Measurements from ENCODE around the gene PCK2.

PCK2 gene

DNA sequence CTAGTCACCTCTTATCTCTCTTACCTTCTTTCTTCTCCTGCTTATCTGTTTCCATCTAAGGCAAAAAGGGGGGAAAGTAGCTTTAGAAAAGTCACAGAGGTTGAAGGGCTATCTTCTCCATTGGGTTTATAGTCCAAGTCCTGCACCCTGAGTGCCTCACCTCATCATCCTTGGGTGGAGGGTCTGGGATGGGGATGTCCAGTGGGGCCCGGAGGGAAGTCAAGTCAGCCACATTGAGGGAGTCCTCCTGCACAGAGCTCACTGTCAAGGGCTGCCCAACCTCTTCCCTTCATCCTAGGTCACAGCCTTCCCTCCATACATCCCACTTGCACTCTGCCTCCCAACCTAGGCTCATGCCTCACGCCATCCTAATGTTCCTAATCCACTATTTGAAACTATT, 51.1 kb downstream of the PCK2 start:
- Histone ChIP-seq H3K27me3 (ENCODE audit: control insufficient read depth in 5 of 5, insufficient read depth in 4 of 5, low read length in 5 of 5) (no peaks in the 10 kb centered on the region), H3K9me3 (ENCODE audit: control insufficient read depth in 5 of 5, low read length in 5 of 5) (no peaks in the 10 kb centered on the region), H3K36me3 (ENCODE audit: control insufficient read depth in 5 of 5, insufficient read depth in 5 of 5, low read length in 5 of 5) (peaks cover 2 to 32% (median 15%) of the 10 kb centered on the region in 5 donors), H3K27ac (ENCODE audit: low read depth, low read length) (peak overlapping the region; percentile 98), H3K4me1 (ENCODE audit: control insufficient read depth in 5 of 5, insufficient read depth in 5 of 5, low read length in 5 of 5) (peaks cover 13 to 46% (median 42%) of the 10 kb centered on the region in 5 donors), H3K9ac (ENCODE audit: low read length in 5 of 5) (peak overlapping the region in 1 of 5 donors; percentile 87), H3K4me3 (ENCODE audit: low read depth in 1 of 5, low read length in 5 of 5) (peak overlapping the region in 1 of 5 donors; percentile 25)

DNA sequence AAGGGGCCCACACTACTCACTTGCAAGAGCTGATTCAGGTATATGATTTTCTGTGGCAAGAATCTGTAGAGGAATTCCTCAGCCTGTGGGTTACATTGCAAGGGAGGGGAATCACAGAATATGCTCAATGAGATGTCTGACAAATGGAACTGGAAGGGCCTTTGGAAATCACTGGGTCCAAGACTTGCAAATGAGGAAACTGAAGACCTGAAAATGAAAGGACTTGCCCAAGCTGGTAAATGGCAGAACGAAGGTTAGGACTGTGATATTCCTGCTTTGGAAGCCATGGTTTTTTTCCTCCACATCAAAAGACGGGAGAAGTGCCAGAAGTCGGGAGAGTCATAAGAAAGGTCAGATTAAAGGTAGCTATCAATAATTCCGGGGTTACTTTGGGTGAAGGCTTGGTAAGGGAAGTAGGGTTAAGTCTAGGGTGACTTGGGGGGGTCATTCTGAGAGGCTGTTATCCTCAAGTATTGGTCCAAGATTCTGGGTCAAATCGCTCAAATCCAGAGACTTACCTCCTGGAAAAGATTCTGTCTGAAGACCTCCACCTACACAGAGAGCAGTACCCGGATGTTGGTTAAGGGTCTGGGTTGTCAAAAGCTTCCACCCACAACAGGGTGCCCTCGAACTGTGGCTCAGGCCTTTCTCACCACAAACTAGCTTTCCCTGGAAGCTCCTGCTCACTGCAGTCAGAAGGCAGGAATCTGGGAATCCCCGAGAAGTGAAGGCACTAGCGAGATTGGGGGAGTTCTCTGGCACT, 51.8 kb downstream of the PCK2 start:
- peaks cover 13 to 41% (median 36%) of the 10 kb centered on the region in 5 donors for H3K4me1 ChIP-seq (ENCODE audit: control insufficient read depth in 5 of 5, insufficient read depth in 5 of 5, low read length in 5 of 5)
- H3K9ac ChIP-seq (ENCODE audit: low read length in 5 of 5): peak overlapping the region; percentile 87 to 95 (median 92)
- H3K36me3 ChIP-seq (ENCODE audit: control insufficient read depth in 5 of 5, insufficient read depth in 5 of 5, low read length in 5 of 5): peaks cover 2 to 39% (median 22%) of the 10 kb centered on the region in 5 donors

DNA sequence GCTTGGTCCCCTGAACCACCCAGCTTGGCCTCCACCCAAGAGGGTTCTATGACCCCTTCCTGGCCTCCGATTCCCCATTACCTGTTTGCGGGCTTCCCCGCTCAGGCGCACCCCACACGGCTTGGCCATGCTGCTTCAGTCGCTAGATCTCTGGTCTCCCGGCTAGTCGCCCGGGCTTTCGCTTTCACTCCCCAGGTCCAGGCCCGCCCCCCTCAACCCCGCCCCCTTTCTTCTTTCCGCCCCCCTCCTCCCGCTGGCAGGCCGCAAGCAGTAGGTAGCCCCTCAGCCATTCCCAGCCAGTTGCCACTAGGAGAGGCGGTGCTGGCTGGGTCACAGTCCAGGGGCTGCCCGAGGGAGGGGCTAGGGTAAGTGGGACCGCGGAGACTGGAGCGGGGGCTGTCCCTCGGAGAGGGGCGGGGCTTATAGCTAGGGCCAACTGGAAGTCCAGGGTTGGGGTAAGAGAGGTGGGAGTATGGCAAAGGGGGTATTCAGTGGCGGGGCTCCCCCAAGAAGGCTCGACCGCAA, 52.4 kb downstream of the PCK2 start, which contains the start of gene PSME2:
TSS of gene PSME2 (minus strand) at position 158 of the 525 bp plus-strand sequence. CDS start at position 129, 29 bp downstream.
- H3K27ac ChIP-seq (ENCODE audit: low read depth, low read length): peak within 1 kb of the TSS; percentile 98
- H3K9ac ChIP-seq (ENCODE audit: low read length in 5 of 5): peak within 1 kb of the TSS; percentile 91 to 95 (median 92)
- H3K4me1 ChIP-seq (ENCODE audit: control insufficient read depth in 5 of 5, insufficient read depth in 5 of 5, low read length in 5 of 5): peaks cover 13 to 37% (median 32%) of the 10 kb centered on the region in 5 donors
- H3K27me3 ChIP-seq (ENCODE audit: control insufficient read depth in 5 of 5, insufficient read depth in 4 of 5, low read length in 5 of 5): no peaks in the 10 kb centered on the region
- H3K9me3 ChIP-seq (ENCODE audit: control insufficient read depth in 5 of 5, low read length in 5 of 5): no peaks in the 10 kb centered on the region
- H3K4me3 ChIP-seq (ENCODE audit: low read depth in 1 of 5, low read length in 5 of 5): peak within 1 kb of the TSS; percentile 87 to 96 (median 93)
- peaks cover 2 to 45% (median 28%) of the 10 kb centered on the region in 5 donors for H3K36me3 ChIP-seq (ENCODE audit: control insufficient read depth in 5 of 5, insufficient read depth in 5 of 5, low read length in 5 of 5)

More for the DNA sequence above, 51.8 kb downstream of the PCK2 start:
- Histone ChIP-seq H3K4me3 (ENCODE audit: low read depth in 1 of 5, low read length in 5 of 5) (peak overlapping the region; percentile 79 to 96 (median 93)), H3K9me3 (ENCODE audit: control insufficient read depth in 5 of 5, low read length in 5 of 5) (no peaks in the 10 kb centered on the region), H3K27ac (ENCODE audit: low read depth, low read length) (peak overlapping the region; percentile 98), H3K27me3 (ENCODE audit: control insufficient read depth in 5 of 5, insufficient read depth in 4 of 5, low read length in 5 of 5) (no peaks in the 10 kb centered on the region)

DNA sequence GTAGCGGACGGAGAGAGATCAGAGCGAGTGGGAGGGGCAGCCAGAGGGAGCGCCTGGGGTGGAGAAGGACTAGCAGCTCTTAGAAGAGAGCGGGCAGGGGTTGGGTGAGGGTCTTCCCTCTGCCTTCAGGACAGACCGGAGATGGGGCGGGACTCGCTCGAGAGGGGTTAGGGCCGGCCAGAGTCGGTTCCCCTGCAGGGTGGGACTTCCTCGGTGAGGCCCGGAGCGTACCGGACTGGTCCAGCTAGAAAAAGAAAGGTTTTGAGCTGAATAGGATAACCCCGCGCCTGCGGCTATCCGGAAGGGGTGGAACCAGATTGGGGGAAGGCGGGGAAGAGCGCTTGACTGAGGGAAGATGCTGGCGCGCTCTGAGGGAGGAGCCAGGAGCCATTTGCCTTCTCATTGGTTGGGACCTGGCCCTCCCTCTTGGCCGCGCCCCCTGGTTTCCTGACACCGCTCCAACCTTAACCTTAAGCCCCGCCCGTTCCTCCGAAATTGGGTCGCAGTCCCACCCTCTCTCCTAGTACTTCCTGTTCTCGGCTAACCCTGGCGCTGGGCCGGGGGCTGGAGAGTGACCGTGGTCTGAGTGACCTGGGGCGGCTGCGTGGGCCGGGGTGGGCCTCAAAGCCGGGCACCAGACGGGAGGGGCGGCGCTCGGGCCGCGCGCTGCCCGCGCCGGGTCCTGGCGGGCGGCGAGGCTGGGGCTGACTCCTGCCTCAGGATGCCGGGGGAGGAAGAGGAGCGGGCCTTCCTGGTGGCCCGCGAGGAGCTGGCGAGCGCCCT, 53.1 kb downstream of the PCK2 start, which contains the start of gene RNF31:
TSS of gene RNF31 (plus strand) at position 521 of the 783 bp plus-strand sequence. CDS start at position 722, 201 bp downstream.
- Histone ChIP-seq H3K27me3 (ENCODE audit: control insufficient read depth in 5 of 5, insufficient read depth in 4 of 5, low read length in 5 of 5) (no peaks in the 10 kb centered on the region), H3K27ac (ENCODE audit: low read depth, low read length) (peak within 1 kb of the TSS; percentile 98), H3K4me3 (ENCODE audit: low read depth in 1 of 5, low read length in 5 of 5) (peak within 1 kb of the TSS; percentile 87 to 96 (median 93)), H3K36me3 (ENCODE audit: control insufficient read depth in 5 of 5, insufficient read depth in 5 of 5, low read length in 5 of 5) (peaks cover 2 to 52% (median 35%) of the 10 kb centered on the region in 5 donors), H3K4me1 (ENCODE audit: control insufficient read depth in 5 of 5, insufficient read depth in 5 of 5, low read length in 5 of 5) (peaks cover 10 to 31% (median 26%) of the 10 kb centered on the region in 5 donors), H3K9ac (ENCODE audit: low read length in 5 of 5) (peak within 1 kb of the TSS; percentile 91 to 95 (median 92)), H3K9me3 (ENCODE audit: control insufficient read depth in 5 of 5, low read length in 5 of 5) (no peaks in the 10 kb centered on the region)

DNA sequence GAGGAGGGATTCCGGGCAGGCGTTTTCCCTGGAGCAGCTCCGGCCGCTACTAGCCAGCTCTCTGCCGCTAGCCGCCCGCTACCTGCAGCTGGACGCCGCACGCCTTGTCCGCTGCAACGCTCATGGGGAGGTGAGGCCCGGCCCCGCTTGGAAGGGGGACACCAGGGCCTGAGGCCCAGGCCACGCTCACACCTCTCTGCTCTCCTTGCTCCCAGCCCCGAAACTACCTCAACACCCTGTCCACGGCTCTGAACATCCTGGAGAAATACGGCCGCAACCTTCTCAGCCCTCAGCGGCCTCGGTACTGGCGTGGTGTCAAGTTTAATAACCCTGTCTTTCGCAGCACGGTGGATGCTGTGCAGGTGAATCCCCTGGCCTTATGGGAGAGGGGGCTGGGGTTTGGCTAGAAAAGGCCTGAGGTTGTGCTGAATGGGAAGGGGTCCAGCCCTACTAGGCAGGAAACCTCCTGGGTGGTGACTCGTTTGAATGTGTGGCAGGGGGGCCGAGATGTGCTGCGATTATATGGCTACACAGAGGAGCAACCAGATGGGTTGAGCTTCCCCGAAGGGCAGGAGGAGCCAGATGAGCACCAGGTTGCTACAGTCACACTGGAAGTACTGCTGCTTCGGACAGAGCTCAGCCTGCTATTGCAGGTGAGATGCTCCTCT, 53.8 kb downstream of the PCK2 start:
- peaks cover 10 to 30% (median 25%) of the 10 kb centered on the region in 5 donors for H3K4me1 ChIP-seq (ENCODE audit: control insufficient read depth in 5 of 5, insufficient read depth in 5 of 5, low read length in 5 of 5)
- H3K4me3 ChIP-seq (ENCODE audit: low read depth in 1 of 5, low read length in 5 of 5): peak overlapping the region; percentile 83 to 96 (median 93)
- peaks cover 2 to 59% (median 39%) of the 10 kb centered on the region in 5 donors for H3K36me3 ChIP-seq (ENCODE audit: control insufficient read depth in 5 of 5, insufficient read depth in 5 of 5, low read length in 5 of 5)

DNA sequence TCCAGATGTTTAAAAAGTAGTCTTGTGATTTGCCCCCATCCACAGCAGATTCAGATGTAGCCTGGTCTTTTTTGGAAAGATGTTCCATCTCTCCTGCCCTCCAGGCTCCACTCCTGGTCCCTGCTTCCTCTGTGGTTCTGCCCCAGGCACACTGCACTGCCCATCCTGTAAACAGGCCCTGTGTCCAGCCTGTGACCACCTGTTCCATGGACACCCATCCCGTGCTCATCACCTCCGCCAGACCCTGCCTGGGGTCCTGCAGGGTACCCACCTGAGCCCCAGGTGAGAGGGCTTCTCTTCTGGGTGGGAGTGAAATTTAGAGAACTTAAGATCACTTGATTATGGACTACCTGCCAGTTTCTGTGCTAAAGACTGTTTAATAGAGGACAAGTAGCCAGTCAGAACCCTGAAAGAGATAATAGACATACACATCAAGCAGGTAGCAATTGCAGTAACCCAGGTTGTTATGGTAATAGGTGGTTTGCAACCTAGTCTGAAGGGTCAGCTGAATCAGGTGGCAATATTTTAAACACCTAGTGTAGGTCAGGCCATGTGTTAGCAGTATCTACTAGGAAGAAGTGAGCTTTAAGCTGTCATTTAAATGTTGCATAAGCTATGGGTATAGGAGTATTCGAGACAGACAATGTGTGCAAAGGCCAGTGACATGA, 55.3 kb downstream of the PCK2 start:
- Histone ChIP-seq H3K9me3 (ENCODE audit: control insufficient read depth in 5 of 5, low read length in 5 of 5) (no peaks in the 10 kb centered on the region), H3K9ac (ENCODE audit: low read length in 5 of 5) (peak overlapping the region in 1 of 5 donors; percentile 13), H3K36me3 (ENCODE audit: control insufficient read depth in 5 of 5, insufficient read depth in 5 of 5, low read length in 5 of 5) (peaks cover 2 to 54% (median 38%) of the 10 kb centered on the region in 5 donors), H3K27ac (ENCODE audit: low read depth, low read length) (no peak overlapping the region), H3K27me3 (ENCODE audit: control insufficient read depth in 5 of 5, insufficient read depth in 4 of 5, low read length in 5 of 5) (no peaks in the 10 kb centered on the region), H3K4me1 (ENCODE audit: control insufficient read depth in 5 of 5, insufficient read depth in 5 of 5, low read length in 5 of 5) (peaks cover 10 to 30% (median 25%) of the 10 kb centered on the region in 5 donors), H3K4me3 (ENCODE audit: low read depth in 1 of 5, low read length in 5 of 5) (no peak overlapping the region)

More for the DNA sequence above, 53.8 kb downstream of the PCK2 start:
- no peaks in the 10 kb centered on the region for H3K9me3 ChIP-seq (ENCODE audit: control insufficient read depth in 5 of 5, low read length in 5 of 5)
- H3K27ac ChIP-seq (ENCODE audit: low read depth, low read length): peak overlapping the region; percentile 98
- no peaks in the 10 kb centered on the region for H3K27me3 ChIP-seq (ENCODE audit: control insufficient read depth in 5 of 5, insufficient read depth in 4 of 5, low read length in 5 of 5)
- peak overlapping the region; percentile 38 to 92 (median 87) for H3K9ac ChIP-seq (ENCODE audit: low read length in 5 of 5)

DNA sequence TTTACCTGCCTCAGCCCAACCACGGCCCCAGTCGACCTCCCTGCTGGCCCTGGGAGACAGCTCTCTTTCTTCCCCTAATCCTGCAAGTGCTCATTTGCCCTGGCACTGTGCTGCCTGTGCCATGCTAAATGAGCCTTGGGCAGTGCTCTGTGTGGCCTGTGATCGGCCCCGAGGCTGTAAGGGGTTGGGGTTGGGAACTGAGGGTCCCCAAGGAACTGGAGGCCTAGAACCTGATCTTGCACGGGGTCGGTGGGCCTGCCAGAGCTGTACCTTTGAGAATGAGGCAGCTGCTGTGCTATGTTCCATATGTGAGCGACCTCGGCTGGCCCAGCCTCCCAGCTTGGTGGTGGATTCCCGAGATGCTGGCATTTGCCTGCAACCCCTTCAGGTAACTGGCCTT, 56.0 kb downstream of the PCK2 start:
- no peak overlapping the region for H3K4me3 ChIP-seq (ENCODE audit: low read depth in 1 of 5, low read length in 5 of 5)
- H3K27me3 ChIP-seq (ENCODE audit: control insufficient read depth in 5 of 5, insufficient read depth in 4 of 5, low read length in 5 of 5): no peaks in the 10 kb centered on the region
- H3K36me3 ChIP-seq (ENCODE audit: control insufficient read depth in 5 of 5, insufficient read depth in 5 of 5, low read length in 5 of 5): peaks cover 5 to 57% (median 45%) of the 10 kb centered on the region in 5 donors
- peaks cover 10 to 30% (median 25%) of the 10 kb centered on the region in 5 donors for H3K4me1 ChIP-seq (ENCODE audit: control insufficient read depth in 5 of 5, insufficient read depth in 5 of 5, low read length in 5 of 5)
- H3K9ac ChIP-seq (ENCODE audit: low read length in 5 of 5): no peak overlapping the region
- no peaks in the 10 kb centered on the region for H3K9me3 ChIP-seq (ENCODE audit: control insufficient read depth in 5 of 5, low read length in 5 of 5)
- no peak overlapping the region for H3K27ac ChIP-seq (ENCODE audit: low read depth, low read length)

DNA sequence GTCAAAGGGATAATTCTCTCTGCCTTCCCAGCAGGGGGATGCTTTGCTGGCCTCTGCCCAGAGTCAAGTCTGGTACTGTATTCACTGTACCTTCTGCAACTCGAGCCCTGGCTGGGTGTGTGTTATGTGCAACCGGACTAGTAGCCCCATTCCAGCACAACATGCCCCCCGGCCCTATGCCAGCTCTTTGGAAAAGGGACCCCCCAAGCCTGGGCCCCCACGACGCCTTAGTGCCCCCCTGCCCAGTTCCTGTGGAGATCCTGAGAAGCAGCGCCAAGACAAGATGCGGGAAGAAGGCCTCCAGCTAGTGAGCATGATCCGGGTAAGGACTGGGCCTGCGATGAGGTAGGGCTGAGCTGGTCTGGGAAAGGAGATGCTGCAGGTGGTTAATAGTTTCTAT, 56.5 kb downstream of the PCK2 start:
- H3K27ac ChIP-seq (ENCODE audit: low read depth, low read length): no peak overlapping the region
- no peak overlapping the region for H3K4me3 ChIP-seq (ENCODE audit: low read depth in 1 of 5, low read length in 5 of 5)
- no peaks in the 10 kb centered on the region for H3K9me3 ChIP-seq (ENCODE audit: control insufficient read depth in 5 of 5, low read length in 5 of 5)
- H3K9ac ChIP-seq (ENCODE audit: low read length in 5 of 5): no peak overlapping the region
- no peaks in the 10 kb centered on the region for H3K27me3 ChIP-seq (ENCODE audit: control insufficient read depth in 5 of 5, insufficient read depth in 4 of 5, low read length in 5 of 5)
- H3K36me3 ChIP-seq (ENCODE audit: control insufficient read depth in 5 of 5, insufficient read depth in 5 of 5, low read length in 5 of 5): peaks cover 6 to 61% (median 50%) of the 10 kb centered on the region in 5 donors
- H3K4me1 ChIP-seq (ENCODE audit: control insufficient read depth in 5 of 5, insufficient read depth in 5 of 5, low read length in 5 of 5): peaks cover 10 to 24% (median 21%) of the 10 kb centered on the region in 5 donors

DNA sequence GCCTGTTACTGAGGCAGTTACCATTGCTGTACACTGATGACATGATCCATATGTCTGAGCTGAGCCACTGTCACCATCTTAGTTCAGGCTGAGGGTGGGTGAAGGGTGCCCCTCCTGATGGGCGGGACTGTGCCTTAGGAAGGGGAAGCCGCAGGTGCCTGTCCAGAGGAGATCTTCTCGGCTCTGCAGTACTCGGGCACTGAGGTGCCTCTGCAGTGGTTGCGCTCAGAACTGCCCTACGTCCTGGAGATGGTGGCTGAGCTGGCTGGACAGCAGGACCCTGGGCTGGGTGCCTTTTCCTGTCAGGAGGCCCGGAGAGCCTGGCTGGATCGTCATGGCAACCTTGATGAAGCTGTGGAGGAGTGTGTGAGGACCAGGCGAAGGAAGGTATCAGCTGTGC, 56.9 kb downstream of the PCK2 start:
- no peaks in the 10 kb centered on the region for H3K27me3 ChIP-seq (ENCODE audit: control insufficient read depth in 5 of 5, insufficient read depth in 4 of 5, low read length in 5 of 5)
- H3K27ac ChIP-seq (ENCODE audit: low read depth, low read length): no peak overlapping the region
- H3K9ac ChIP-seq (ENCODE audit: low read length in 5 of 5): no peak overlapping the region
- peaks cover 7 to 20% (median 18%) of the 10 kb centered on the region in 5 donors for H3K4me1 ChIP-seq (ENCODE audit: control insufficient read depth in 5 of 5, insufficient read depth in 5 of 5, low read length in 5 of 5)
- no peak overlapping the region for H3K4me3 ChIP-seq (ENCODE audit: low read depth in 1 of 5, low read length in 5 of 5)
- peaks cover 9 to 66% (median 54%) of the 10 kb centered on the region in 5 donors for H3K36me3 ChIP-seq (ENCODE audit: control insufficient read depth in 5 of 5, insufficient read depth in 5 of 5, low read length in 5 of 5)
- H3K9me3 ChIP-seq (ENCODE audit: control insufficient read depth in 5 of 5, low read length in 5 of 5): no peaks in the 10 kb centered on the region

All from subcutaneous abdominal adipose tissue (tissue), 5 donors.